Suprapubic skin (tissue), 4 donors: ENCODE data around the gene KIT.

Experiments used
- CTCF ChIP-seq, 2 donors: fragments of 200-600 bp in 1 of 2; fragments of 450-650 bp in 1 of 2; sonication (generic) in 1 of 2; IDR thresholded peaks; one replicate each; pipeline ENCODE4 v1.5.1; 2016 to 2019; ENCODE audit warnings: antibody characterized with exemption in 2 of 2, mild to moderate bottlenecking in 1 of 2, moderate library complexity in 1 of 2
- POLR2A ChIP-seq, 2 donors: fragments of 450-650 bp; IDR thresholded peaks; one replicate each; pipeline ENCODE4 v1.6.1; 2017; ENCODE audit warnings: antibody characterized with exemption in 2 of 2, mild to moderate bottlenecking in 2 of 2, moderate library complexity in 2 of 2
- POLR2AphosphoS5 ChIP-seq, 3 donors: sonication (generic); formaldehyde crosslinking; IDR thresholded peaks; one replicate each; pipeline ENCODE4 v1.6.1; 2017; ENCODE audit warnings: antibody characterized with exemption in 3 of 3

- TF ChIP-seq POLR2A (IDR thresholded peaks at IDR 0.05) (no peak), POLR2AphosphoS5 (IDR thresholded peaks at IDR 0.05) (no peak), CTCF (IDR thresholded peaks at IDR 0.05) (no peak)
Observed at GRCh38 chr4:54783402-54784110, 125.8 kb downstream of the KIT start.
